ENCODE measurements around the gene FAM53A. TPM values are rescaled to one million over a fixed set of nuclear protein-coding genes. Genes with fewer than 3 reads are reported as not detected.

Gene FAM53A
- total RNA-seq, 1 donor from 2014 or later = 0.95 TPM

DNA sequence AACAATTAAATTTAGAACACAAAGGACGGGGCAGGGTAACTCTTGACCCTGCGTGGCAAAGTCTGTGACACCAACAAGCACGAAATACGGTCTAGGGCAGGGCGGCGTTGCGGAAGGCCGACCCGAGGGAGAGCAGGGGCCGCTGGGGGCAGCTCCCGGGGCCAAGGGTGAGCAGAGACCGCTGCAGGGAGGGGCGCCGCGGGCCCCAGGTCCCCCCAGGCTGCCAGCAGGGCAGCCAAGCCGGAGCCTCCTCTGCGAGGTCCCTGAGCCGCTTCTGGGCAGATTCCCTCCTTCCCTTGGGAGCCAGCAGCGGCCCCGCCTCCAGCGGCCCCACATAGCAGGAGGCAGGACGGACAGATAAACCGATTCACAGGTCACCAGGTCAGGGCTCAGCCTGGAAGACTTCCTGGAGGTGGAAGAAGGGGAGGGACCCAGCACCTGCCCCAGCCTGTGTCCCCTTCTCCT, 90.2 kb downstream of the FAM53A start:
- intact Hi-C loops (cut with micrococcal nuclease) = no loop called here

GRCh38 chr4:1593458-1593857, 90.7 kb downstream of the FAM53A start:
- intact Hi-C loops (cut with micrococcal nuclease) = no loop called here

GRCh38 chr4:1592709-1593417, 91.2 kb downstream of the FAM53A start:
- intact Hi-C loops (cut with micrococcal nuclease) = no loop called here

DNA sequence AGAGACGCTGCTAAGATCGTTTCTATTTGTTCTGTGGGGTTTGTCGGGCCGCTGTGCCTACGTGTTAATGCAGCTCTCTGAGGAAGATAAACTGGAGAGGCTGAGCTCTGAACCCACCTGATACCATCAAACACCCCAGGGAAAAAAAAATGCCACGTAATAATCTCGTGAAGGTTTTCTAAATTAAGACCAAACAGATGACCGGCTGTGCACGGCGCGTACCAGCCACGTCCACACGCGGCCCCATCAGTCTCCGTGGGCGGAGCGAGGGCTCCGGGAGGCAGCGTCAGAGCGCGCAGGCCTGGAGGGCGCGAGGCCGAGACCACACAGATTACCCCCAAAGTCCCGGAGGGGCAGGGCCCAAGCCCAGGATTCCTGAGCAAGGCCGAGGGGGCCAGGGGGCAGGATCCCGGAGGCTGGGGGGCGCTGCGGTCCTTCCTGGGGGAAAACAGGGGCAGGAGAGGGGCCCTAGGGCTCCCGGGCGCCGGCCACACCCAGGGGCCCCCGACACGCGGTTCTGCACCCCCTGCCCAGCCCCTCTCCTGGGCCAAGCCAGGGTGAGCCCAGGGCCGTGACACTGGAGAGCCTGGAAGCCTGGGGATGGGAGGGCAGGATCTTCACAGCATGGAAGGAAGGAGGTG, 91.9 kb downstream of the FAM53A start:
- intact Hi-C loops (cut with micrococcal nuclease) = no loop called here

DNA sequence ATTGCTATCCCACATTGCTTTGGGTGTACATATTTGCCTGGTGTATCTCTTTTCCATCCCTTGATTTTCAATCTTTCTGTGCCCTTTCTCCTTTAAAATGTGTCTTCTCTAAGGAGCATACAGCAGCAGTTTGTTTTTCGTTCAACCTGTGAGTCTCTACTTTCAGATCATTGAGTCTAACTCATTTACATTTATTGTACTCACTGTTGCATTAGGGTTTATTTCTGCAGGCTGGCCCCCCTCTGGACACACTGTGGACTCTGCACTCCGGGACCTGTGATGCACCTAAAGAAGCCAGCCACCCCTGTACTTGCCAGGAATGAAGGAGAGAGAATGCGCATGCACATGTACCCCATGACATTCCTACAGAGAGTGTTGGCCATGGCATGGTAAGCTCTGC, 93.0 kb downstream of the FAM53A start:
- intact Hi-C loops (cut with micrococcal nuclease) = no loop called here

- intact Hi-C loops (cut with micrococcal nuclease) = no loop called here
These were observed 93.9 kb downstream of the FAM53A start for GRCh38 chr4:1590244-1590643.

Other genes starting within 250 kb of the FAM53A start
- gene SLBP, start 28.0 kb upstream of the FAM53A start, total RNA-seq = 132 TPM in 2 replicates
- gene TMEM129, start 37.0 kb upstream of the FAM53A start, total RNA-seq = 21.5 and 23.6 TPM in 2 replicates
- 220 and 221 TPM in 2 replicates for gene TACC3, start 37.2 kb upstream of the FAM53A start, total RNA-seq
- gene FGFR3, start 109.0 kb upstream of the FAM53A start, total RNA-seq = 0.30 and 0.91 TPM in 2 replicates
- 63.5 and 64.1 TPM in 2 replicates for gene LETM1, start 171.8 kb upstream of the FAM53A start, total RNA-seq
- gene NSD2, start 187.1 kb upstream of the FAM53A start, total RNA-seq = 237 and 238 TPM in 2 replicates

Data from T-helper 2 cell treated with Interferon-gamma antibody and Interleukin-4, amounts not matched to agents 100 ng/mL and 5 ng/mL, for 36 hours (primary cell).